IMR-90 (cell line): ENCODE measurements around the gene CARM1. TPM values are rescaled to one million over a fixed set of nuclear protein-coding genes. Genes with fewer than 3 reads are reported as not detected.

Experiments
- ATAC-seq: fragments of 200-7000 bp; cut with Tn5 transposase; 2 replicates; pipeline ENCODE4 v1.9.1; 2020; ENCODE audit warnings: low read depth, mild to moderate bottlenecking, moderate library complexity
- BruUV-seq: library from RNA; stranded (reverse); fragments of 400-500 nt; replicated peaks from 2 replicates; lab custom pipeline; 2021; lab: Mats Ljungman, UMichigan
- CTCF ChIA-PET: fragments of 300-600 bp; formaldehyde crosslinking; extraction: SDS; loops from one replicate; lab custom pipeline; 2021; ENCODE audit warnings: antibody characterized with exemption; lab: Yijun Ruan, JAX
- POLR2A ChIA-PET: fragments of 300-600 bp; sonication (Branson Sonifier 250); formaldehyde crosslinking; loops from one replicate; lab custom pipeline; 2022; ENCODE audit warnings: antibody characterized with exemption; ENCODE audit not compliant: unreplicated experiment; lab: Charles Lee
- DNase-seq: peaks from one replicate; pipeline ENCODE4 v3.0.0; 2013
- H2AFZ ChIP-seq: replicated peaks from 2 replicates; pipeline ENCODE3; 2013; ENCODE audit warnings: low read length, mild to moderate bottlenecking; ENCODE audit not compliant: poor library complexity
- H2AK5ac ChIP-seq: 2 replicates; pipeline ENCODE4 v1.6.1; 2013; ENCODE audit warnings: low read depth, low read length, inconsistent platforms
- H2AK9ac ChIP-seq: replicated peaks from 2 replicates; pipeline ENCODE3; 2013; ENCODE audit warnings: mild to moderate bottlenecking, low read depth, low read length, moderate library complexity; ENCODE audit not compliant: poor library complexity
- H2BK120ac ChIP-seq: 2 replicates; pipeline ENCODE4 v1.6.1; 2013; ENCODE audit warnings: low read depth, low read length, inconsistent platforms
- H2BK15ac ChIP-seq: 3 replicates; pipeline ENCODE4 v1.6.1; 2013; ENCODE audit warnings: low read depth, low read length, inconsistent platforms
- H2BK20ac ChIP-seq: 2 replicates; pipeline ENCODE4 v1.6.1; 2013; ENCODE audit warnings: low read depth, mild to moderate bottlenecking, inconsistent platforms, low read length, moderate library complexity
- H2BK5ac ChIP-seq: 2 replicates; pipeline ENCODE4 v1.6.1; 2013; ENCODE audit warnings: mild to moderate bottlenecking, low read depth, low read length, inconsistent platforms; ENCODE audit not compliant: poor library complexity, severe bottlenecking
- H3K14ac ChIP-seq: replicated peaks from 2 replicates; pipeline ENCODE4 v1.6.1; 2013; ENCODE audit warnings: low read depth, low read length, inconsistent platforms
- H3K18ac ChIP-seq: 2 replicates; pipeline ENCODE4 v1.6.1; 2013; ENCODE audit warnings: low read depth, low read length, control low read depth
- H3K23ac ChIP-seq: 2 replicates; pipeline ENCODE4 v1.6.1; 2013; ENCODE audit warnings: low read depth, low read length, inconsistent platforms
- H3K27ac ChIP-seq: 2 replicates; pipeline ENCODE4 v1.5.1; 2013; ENCODE audit warnings: mild to moderate bottlenecking, control low read depth, low read length; ENCODE audit not compliant: insufficient read depth
- H3K27me3 ChIP-seq: 2 replicates; pipeline ENCODE4 v1.6.1; 2013; ENCODE audit warnings: low read length; ENCODE audit not compliant: control insufficient read depth, insufficient read depth
- H3K36me3 ChIP-seq: 2 replicates; pipeline ENCODE4 v1.6.1; 2013; ENCODE audit warnings: low read length, mixed read lengths; ENCODE audit not compliant: control insufficient read depth, insufficient read depth
- H3K4ac ChIP-seq: 2 replicates; pipeline ENCODE4 v1.6.1; 2013; ENCODE audit warnings: low read depth, low read length, inconsistent platforms
- H3K4me1 ChIP-seq: 2 replicates; pipeline ENCODE4 v1.6.1; 2013; ENCODE audit warnings: low read length, mixed read lengths; ENCODE audit not compliant: control insufficient read depth, insufficient read depth
- H3K4me2 ChIP-seq: 2 replicates; pipeline ENCODE4 v1.6.1; 2013; ENCODE audit warnings: low read depth, mild to moderate bottlenecking, control low read depth, low read length, moderate library complexity
- H3K4me3 ChIP-seq: 2 replicates; pipeline ENCODE4 v1.5.1; 2013; ENCODE audit warnings: low read depth, mild to moderate bottlenecking, control low read depth, low read length, moderate library complexity; ENCODE audit not compliant: insufficient read depth
- H3K56ac ChIP-seq: 2 replicates; pipeline ENCODE4 v1.6.1; 2013; ENCODE audit warnings: low read length, inconsistent platforms; ENCODE audit not compliant: insufficient read depth; ENCODE audit errors: extremely low read depth
- H3K79me1 ChIP-seq, 2 experiments: 2 replicates each; pipeline ENCODE4 v1.6.1; 2013; ENCODE audit warnings: low read length in 2 of 2, inconsistent platforms in 1 of 2, low read depth in 1 of 2
- H3K9ac ChIP-seq: 2 replicates; pipeline ENCODE4 v1.6.1; 2013; ENCODE audit warnings: low read depth, low read length, control low read depth
- H3K9me1 ChIP-seq: 2 replicates; pipeline ENCODE4 v1.6.1; 2013; ENCODE audit warnings: low read length, inconsistent platforms; ENCODE audit not compliant: insufficient read depth
- H3K9me3 ChIP-seq: 2 replicates; pipeline ENCODE4 v1.6.1; 2013; ENCODE audit warnings: low read length; ENCODE audit not compliant: control insufficient read depth, insufficient read depth
- H4K20me1 ChIP-seq: 2 replicates; pipeline ENCODE4 v1.6.1; 2013; ENCODE audit warnings: low read length, inconsistent platforms; ENCODE audit not compliant: insufficient read depth
- H4K5ac ChIP-seq: 2 replicates; pipeline ENCODE4 v1.6.1; 2013; ENCODE audit warnings: mild to moderate bottlenecking, low read depth, low read length, control low read depth
- H4K8ac ChIP-seq, 2 experiments: 2 replicates each; pipeline ENCODE4 v1.6.1; 2013; ENCODE audit warnings: low read depth in 2 of 2, low read length in 2 of 2, control low read depth in 1 of 2, inconsistent platforms in 1 of 2
- H4K91ac ChIP-seq: 2 replicates; pipeline ENCODE4 v1.6.1; 2013; ENCODE audit warnings: low read depth, low read length, inconsistent platforms; ENCODE audit not compliant: insufficient read depth
- BHLHE40 ChIP-seq: fragments of 150-350 bp; IDR thresholded peaks from 2 replicates; pipeline ENCODE4 v1.6.1; 2016; ENCODE audit warnings: mild to moderate bottlenecking, low read depth, low read length
- CEBPB ChIP-seq: IDR thresholded peaks from 2 replicates; pipeline ENCODE4 v1.6.1; 2012; ENCODE audit warnings: low read depth, low read length, improper control_type of control experiment
- CHD1 ChIP-seq: IDR thresholded peaks from 2 replicates; pipeline ENCODE4 v1.6.1; 2012; ENCODE audit warnings: low read depth, low read length, improper control_type of control experiment
- FOS ChIP-seq: fragments of 150-350 bp; IDR thresholded peaks from 2 replicates; pipeline ENCODE4 v1.6.1; 2016; ENCODE audit warnings: low read depth, low read length
- MAFK ChIP-seq: IDR thresholded peaks from 2 replicates; pipeline ENCODE4 v1.6.1; 2012; ENCODE audit warnings: low read depth, low read length, improper control_type of control experiment
- MAZ ChIP-seq: IDR thresholded peaks from 2 replicates; pipeline ENCODE4 v1.6.1; 2012; ENCODE audit warnings: low read depth, mild to moderate bottlenecking, low read length, improper control_type of control experiment, moderate library complexity, borderline replicate concordance
- MXI1 ChIP-seq: IDR thresholded peaks from 2 replicates; pipeline ENCODE4 v1.6.1; 2012; ENCODE audit warnings: low read depth, mild to moderate bottlenecking, low read length, moderate library complexity, borderline replicate concordance
- NFE2L2 ChIP-seq: fragments of 150-350 bp; IDR thresholded peaks from 2 replicates; pipeline ENCODE4 v1.6.1; 2016; ENCODE audit warnings: low read depth, mild to moderate bottlenecking, low read length
- POLR2A ChIP-seq: IDR thresholded peaks from 2 replicates; pipeline ENCODE4 v1.6.1; 2012; ENCODE audit warnings: mild to moderate bottlenecking, low read depth, low read length
- RAD21 ChIP-seq: IDR thresholded peaks from 2 replicates; pipeline ENCODE4 v1.6.1; 2012; ENCODE audit warnings: low read length, improper control_type of control experiment
- RCOR1 ChIP-seq: IDR thresholded peaks from 2 replicates; pipeline ENCODE4 v1.6.1; 2012; ENCODE audit warnings: mild to moderate bottlenecking, low read length, improper control_type of control experiment; ENCODE audit not compliant: insufficient replicate concordance
- RFX5 ChIP-seq: IDR thresholded peaks from 2 replicates; pipeline ENCODE4 v1.8.0; 2012; ENCODE audit warnings: low read depth, mild to moderate bottlenecking, low read length, moderate library complexity
- SMC3 ChIP-seq: fragments of 150-350 bp; IDR thresholded peaks from 2 replicates; pipeline ENCODE4 v1.6.1; 2016; ENCODE audit warnings: low read depth, mild to moderate bottlenecking, antibody characterized with exemption, low read length, moderate library complexity
- WGBS, 2 experiments: methylation state at CpG; one replicate each; pipeline versions ENCODE4 v1.1.5 to v1.1.7; 2013; ENCODE audit warnings: missing lambda C conversion rate in 2 of 2; ENCODE audit not compliant: insufficient read length in 1 of 2; ENCODE audit errors: extremely low coverage in 2 of 2; 5-methylcytosine and 5-hydroxymethylcytosine counted together
- dilution Hi-C: fragments of 300-500 bp; cut with HindIII; formaldehyde crosslinking; loops from one replicate; pipeline ENCODE4 v1.14.3; 2018; ENCODE audit warnings: low sequenced_read_pairs; ENCODE audit not compliant: unreplicated experiment
- in situ Hi-C: fragments of 300-500 bp; cut with MboI; formaldehyde crosslinking; loops from 3 replicates; pipeline ENCODE4 v1.14.3; 2019; ENCODE audit warnings: low sequenced_read_pairs, inconsistent platforms, mixed read lengths
- intact Hi-C: fragments of 100-400 bp; cut with micrococcal nuclease; formaldehyde crosslinking; loops from 2 replicates; pipeline ENCODE4 v1.10.0; 2022
- polyA plus RNA-seq, 3 experiments: library from polyadenylated mRNA; depleted of rRNA; stranded (reverse); fragments of >200 nt; gene quantifications; 2 replicates each; pipeline ENCODE4 v1.2.3, GENCODE V29; 2012; ENCODE audit warnings: low replicate concordance in 1 of 3
- total RNA-seq: library from RNA; depleted of rRNA; stranded (reverse); fragments of >200 nt; gene quantifications from 2 replicates; pipeline ENCODE4 v1.2.3, GENCODE V29; 2012
- TF ChIP-seq, protein P1 (sequence below): conservative IDR thresholded peaks from 2 replicates; pipeline ENCODE4 v1.5.1; 2012; ENCODE audit warnings: mild to moderate bottlenecking, low read depth, low read length, improper control_type of control experiment
- TF ChIP-seq, protein P2 (sequence below): fragments of 150-350 bp; IDR thresholded peaks from 2 replicates; pipeline ENCODE4 v1.6.1; 2017; ENCODE audit warnings: mild to moderate bottlenecking, antibody characterized with exemption, low read length, low read depth
- TF ChIP-seq, protein P3 (sequence below): fragments of 150-350 bp; IDR thresholded peaks from 2 replicates; pipeline ENCODE4 v1.6.1; 2016; ENCODE audit warnings: low read depth, mild to moderate bottlenecking, low read length, moderate library complexity, borderline replicate concordance

Gene CARM1
- total and polyA plus RNA-seq, 2 of the 4 experiments (the other 2 are of a cell fraction), result 20.3 to 67.1 TPM

DNA sequence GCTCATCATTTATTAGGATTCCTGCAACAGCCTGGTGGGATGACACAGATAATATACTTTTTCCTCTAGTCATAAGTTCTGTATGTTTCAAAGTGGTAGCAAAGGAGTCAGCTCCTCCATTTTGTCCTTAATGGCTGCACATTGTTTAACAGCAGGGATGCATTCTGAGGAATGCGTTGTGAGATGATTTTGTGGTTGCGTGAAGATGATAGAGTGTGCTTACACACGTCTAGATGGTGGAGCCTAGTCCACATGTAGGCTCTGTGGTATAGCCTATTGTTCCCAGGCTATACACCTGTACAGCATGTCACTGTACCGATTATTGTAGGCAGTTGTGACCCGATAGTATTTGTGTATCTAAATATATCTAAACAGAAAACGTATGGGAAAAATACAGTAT is 94.0 kb downstream of the CARM1 start:
- Histone ChIP-seq H3K79me1 (peaks cover 0 to 60% of the 10 kb centered on the region in 2 experiments; a peak in 3 of 4 replicates), H2AFZ (no peak overlapping the region), H3K18ac (no peak overlapping the region), H3K14ac (no peak overlapping the region), H3K27ac (no peak overlapping the region), H3K4me1 (peaks cover 9% of the 10 kb centered on the region), H4K5ac (no peak overlapping the region), H3K4me2 (no peak overlapping the region), H2BK120ac (no peak overlapping the region), H4K8ac (no peak overlapping the region), H3K4ac (no peak overlapping the region), H4K20me1 (peaks cover 73% of the 10 kb centered on the region), H3K9ac (no peak overlapping the region), H3K23ac (no peak overlapping the region), H2BK5ac (no peak overlapping the region), H3K4me3 (no peak overlapping the region), H3K56ac (no peak overlapping the region), H3K27me3 (no peaks in the 10 kb centered on the region), H3K9me1 (peaks cover 25% of the 10 kb centered on the region), H2BK20ac (no peak overlapping the region), H2AK9ac (no peak overlapping the region), H4K91ac (no peak overlapping the region), H3K9me3 (no peaks in the 10 kb centered on the region), H2AK5ac (no peak overlapping the region), H3K36me3 (no peaks in the 10 kb centered on the region), H2BK15ac (no peak overlapping the region)
- WGBS, 2 experiments, result 93% methylated on average over 3 of the region's 6 CpGs; no CpG with 5 or more reads in 1 of the 2 experiments
- POLR2A ChIA-PET, result no interaction called here
- TF ChIP-seq POLR2A, result no peak
- TF ChIP-seq MXI1, result no peak
- TF ChIP-seq, protein P1, sequence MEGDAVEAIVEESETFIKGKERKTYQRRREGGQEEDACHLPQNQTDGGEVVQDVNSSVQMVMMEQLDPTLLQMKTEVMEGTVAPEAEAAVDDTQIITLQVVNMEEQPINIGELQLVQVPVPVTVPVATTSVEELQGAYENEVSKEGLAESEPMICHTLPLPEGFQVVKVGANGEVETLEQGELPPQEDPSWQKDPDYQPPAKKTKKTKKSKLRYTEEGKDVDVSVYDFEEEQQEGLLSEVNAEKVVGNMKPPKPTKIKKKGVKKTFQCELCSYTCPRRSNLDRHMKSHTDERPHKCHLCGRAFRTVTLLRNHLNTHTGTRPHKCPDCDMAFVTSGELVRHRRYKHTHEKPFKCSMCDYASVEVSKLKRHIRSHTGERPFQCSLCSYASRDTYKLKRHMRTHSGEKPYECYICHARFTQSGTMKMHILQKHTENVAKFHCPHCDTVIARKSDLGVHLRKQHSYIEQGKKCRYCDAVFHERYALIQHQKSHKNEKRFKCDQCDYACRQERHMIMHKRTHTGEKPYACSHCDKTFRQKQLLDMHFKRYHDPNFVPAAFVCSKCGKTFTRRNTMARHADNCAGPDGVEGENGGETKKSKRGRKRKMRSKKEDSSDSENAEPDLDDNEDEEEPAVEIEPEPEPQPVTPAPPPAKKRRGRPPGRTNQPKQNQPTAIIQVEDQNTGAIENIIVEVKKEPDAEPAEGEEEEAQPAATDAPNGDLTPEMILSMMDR, result no peak
- TF ChIP-seq SMC3, result no peak
- no peak for TF ChIP-seq NFE2L2
- TF ChIP-seq CHD1, result no peak
- no peak for TF ChIP-seq MAFK
- no peak for TF ChIP-seq RFX5
- TF ChIP-seq, protein P2, sequence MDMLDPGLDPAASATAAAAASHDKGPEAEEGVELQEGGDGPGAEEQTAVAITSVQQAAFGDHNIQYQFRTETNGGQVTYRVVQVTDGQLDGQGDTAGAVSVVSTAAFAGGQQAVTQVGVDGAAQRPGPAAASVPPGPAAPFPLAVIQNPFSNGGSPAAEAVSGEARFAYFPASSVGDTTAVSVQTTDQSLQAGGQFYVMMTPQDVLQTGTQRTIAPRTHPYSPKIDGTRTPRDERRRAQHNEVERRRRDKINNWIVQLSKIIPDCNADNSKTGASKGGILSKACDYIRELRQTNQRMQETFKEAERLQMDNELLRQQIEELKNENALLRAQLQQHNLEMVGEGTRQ, result no peak
- TF ChIP-seq RAD21, result no peak
- no peak for TF ChIP-seq MAZ
- TF ChIP-seq FOS, result no peak
- TF ChIP-seq, protein P3, sequence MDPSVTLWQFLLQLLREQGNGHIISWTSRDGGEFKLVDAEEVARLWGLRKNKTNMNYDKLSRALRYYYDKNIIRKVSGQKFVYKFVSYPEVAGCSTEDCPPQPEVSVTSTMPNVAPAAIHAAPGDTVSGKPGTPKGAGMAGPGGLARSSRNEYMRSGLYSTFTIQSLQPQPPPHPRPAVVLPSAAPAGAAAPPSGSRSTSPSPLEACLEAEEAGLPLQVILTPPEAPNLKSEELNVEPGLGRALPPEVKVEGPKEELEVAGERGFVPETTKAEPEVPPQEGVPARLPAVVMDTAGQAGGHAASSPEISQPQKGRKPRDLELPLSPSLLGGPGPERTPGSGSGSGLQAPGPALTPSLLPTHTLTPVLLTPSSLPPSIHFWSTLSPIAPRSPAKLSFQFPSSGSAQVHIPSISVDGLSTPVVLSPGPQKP, result no peak
- TF ChIP-seq RCOR1, result no peak
- TF ChIP-seq CEBPB, result no peak
- TF ChIP-seq BHLHE40, result no peak
- BruUV-seq, result no TSS peak
- dilution Hi-C loops, result no loop called here
- CTCF ChIA-PET, result no interaction called here
- in situ Hi-C loops, result no loop called here
- intact Hi-C loops, result no loop called here
- DNase-seq (no peak), ATAC-seq (no peak)
